ENCODE measurements around the gene TADA2B.
A peak's percentile ranks its signal among the peaks of the same experiment; 100 is the strongest.

TADA2B gene

GRCh38 chr4:7041801-7042502 is 1.2 kb upstream of the TADA2B start:
- DNase-seq: no peak

DNA sequence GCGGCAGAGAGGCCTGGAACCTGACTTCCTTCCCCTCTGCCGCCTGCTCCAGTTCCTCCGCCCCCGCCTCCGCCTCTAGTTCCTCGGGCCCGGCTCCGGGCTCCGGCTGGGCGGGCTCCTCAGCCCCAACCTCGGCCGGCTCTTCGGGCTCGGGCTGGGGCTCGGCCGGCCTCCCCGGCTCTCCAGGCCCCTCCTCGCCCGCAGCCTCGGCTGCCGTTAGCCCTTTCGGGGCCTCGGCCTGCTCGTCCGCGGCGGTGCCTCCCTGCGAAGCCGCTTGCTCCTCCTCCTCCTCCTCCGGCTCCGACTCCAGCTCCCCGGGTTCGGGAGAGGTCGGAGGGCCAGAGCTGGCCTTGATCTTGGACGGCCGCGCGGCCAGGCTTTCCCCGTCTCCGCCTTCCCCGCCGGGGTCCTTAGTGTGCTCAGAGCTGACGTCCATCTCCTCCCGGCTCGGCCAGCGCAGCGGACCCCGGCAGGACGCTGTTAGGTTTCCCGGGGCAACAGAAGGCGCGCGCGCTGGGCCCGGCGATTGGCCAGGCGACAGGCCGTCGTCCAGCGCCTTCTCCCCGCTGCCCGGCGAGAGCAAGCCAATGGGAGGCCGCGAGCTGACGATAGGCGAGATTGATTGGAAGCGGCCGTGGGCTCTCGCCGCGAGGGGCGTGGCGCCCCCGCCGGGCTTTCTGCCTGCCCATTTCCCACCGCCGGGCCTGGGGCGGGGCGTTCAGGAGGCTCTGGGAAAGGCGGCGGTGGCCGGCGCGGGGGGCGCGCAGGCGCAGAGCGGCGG is 479 bp upstream of the TADA2B start:
- DNase-seq: peak; percentile 94

- DNase-seq: no peak
These were observed 1.2 kb downstream of the TADA2B start for GRCh38 chr4:7044137-7044930.

DNA sequence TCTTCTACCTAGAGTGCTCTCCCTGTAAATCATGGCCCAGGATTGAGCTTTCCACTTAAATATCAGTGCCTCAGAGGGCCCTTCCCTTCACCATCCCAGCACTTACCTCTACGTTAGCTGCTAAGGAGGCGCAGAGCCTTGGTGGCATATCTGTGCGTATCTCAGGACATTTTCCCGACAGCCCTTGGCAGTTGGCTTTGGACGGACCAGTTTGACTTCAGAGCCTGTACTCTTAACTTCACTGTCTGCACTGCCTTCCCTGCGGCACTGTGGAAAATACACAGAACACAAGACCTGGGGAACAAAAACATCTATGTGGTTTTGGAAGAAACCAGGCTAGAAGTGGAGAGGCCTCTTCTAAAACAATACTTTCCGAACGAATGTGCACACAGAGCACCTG is 2.4 kb downstream of the TADA2B start:
- DNase-seq: no peak

DNA sequence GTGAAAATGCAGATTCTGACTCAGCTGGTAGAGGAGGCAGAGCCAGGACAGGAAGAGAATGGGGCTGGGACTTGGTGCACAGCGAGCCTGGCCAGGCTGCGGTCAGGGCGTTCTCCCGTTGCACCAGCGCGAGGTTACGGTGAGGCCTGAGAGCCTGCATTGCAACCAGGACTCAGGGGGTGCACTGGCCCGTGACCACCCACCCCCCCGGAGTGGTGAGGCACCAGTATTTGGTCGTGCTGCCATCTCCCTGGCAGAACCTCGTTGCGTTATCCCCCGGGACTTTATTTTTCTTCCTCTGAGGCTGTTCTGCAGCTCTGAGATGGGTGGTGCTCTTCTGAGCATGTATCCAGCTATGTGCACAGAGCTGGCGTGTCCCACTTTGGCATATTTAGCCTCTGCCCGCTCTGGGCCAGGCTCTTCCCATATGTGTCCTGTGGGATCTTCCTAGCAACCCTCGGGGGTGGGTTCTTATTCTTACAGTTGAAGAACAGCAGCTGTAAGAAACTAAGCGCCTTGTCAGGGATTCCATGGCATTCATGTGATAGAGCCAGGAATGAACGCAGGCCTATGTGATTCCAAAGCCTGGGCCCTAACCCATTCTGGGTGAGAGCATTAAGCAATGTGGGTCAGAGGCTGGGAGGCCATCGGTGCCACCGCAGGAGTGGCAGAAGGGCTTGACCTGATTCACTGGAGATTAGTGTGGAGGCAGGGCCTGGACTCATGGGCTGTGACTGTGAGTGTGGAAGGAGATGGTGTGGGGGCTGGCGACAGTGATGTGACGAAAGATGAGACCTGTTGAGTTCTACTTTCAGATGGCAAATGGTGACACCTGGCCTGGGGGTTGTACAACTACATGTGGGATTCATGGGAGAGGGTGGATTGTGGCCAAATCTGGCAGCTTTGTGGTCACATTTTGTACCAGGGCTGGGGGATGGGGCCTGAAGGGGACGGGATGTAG is 3.1 kb downstream of the TADA2B start:
- no peak for DNase-seq

DNA sequence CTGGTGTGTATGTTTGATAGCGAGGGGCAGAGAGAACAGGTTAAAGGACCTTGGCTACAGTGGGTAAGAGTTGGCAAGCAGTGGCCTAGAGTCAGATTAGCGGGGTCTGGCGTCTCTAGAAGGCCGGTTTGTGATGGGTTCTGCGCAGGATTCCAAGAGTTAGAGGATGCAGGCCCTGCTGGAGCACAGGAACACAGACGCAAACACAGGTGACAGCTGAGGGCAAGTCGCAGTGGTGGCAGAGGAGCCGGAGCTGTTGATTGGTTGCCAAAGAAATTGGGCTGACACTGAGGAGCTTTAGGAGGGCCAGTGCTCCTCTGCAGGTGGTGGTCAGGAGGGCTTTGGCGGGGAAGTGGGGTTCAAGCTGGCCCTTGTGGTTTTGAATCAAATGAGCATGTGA is 3.8 kb downstream of the TADA2B start:
- DNase-seq: no peak

- DNase-seq: no peak
These were observed 5.5 kb downstream of the TADA2B start for GRCh38 chr4:7048642-7049041.

DNA sequence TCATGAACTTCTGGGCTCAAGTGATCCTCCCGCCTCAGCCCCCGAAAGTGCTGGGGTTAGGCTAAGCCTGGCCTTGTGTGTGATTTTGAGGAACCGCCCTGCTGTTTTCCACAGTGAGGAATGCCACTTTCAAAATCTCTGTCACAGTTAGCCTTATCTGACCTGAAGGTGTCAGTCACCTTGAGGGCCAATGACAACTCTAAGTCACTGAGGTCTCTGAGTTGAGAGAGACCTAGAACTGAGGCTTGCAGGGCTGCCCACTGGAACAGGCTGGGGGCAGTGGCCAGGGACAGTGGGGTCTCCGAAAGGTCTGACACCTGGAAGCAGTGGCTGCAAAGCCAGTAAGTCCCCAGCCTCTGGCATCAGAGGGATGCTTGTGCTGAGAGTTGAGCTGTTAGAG is 6.1 kb downstream of the TADA2B start:
- DNase-seq: no peak

DNA sequence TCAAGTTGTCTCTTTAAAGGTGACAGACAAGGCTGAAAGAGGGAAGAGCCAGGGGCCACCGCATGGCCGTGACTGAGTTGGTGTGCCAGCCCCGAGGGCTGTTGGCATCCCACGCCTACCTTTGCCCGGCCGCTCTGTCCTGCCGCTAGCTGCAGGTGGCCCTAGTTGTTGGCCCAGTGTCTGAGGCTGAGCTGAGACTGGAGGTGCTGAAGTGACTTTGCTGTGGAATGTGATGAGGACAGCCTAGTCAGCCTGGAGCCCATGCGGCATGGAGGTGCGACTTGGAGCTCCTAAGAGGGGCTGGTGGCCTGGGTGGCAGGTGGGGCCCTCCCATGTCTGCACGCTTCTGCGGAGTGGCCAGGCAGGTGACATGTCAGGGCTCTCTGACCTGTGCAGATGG is 6.6 kb downstream of the TADA2B start:
- no peak for DNase-seq

DNA sequence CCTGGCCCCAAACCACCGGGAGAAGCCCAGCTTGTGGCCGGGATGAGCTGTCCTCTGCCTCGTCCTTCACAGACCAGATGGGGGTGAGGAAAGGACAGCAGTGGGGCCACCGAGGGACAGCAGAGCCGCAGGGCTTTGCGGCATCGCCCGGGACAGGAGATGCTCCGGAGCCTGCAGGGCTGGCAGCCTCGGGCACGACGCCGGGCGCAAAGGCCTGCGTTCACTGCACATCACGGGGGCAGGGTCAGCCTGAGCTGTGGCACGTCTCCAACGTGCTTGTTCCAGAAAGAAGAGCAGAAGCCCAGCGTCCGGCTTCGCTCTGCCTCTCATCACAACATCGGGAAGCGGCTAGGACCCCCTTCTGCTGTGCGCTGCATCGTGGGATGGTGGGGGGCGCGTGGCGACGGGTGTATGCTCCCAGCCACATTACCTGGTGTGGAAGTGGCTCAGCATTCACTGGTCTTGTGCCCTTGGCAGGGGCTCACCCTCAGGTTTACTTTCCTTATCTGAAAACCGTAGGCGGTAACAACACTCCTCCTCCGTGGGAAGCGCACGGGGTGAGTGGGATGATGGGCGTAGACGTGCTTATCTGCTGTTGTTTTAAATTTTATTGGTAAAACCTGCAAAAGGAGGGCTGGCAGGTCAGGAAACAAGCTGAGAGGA is 7.4 kb downstream of the TADA2B start:
- no peak for DNase-seq

GRCh38 chr4:7051144-7051495 is 7.9 kb downstream of the TADA2B start:
- DNase-seq: no peak

GRCh38 chr4:7051905-7052304 is 8.7 kb downstream of the TADA2B start:
- no peak for DNase-seq

DNA sequence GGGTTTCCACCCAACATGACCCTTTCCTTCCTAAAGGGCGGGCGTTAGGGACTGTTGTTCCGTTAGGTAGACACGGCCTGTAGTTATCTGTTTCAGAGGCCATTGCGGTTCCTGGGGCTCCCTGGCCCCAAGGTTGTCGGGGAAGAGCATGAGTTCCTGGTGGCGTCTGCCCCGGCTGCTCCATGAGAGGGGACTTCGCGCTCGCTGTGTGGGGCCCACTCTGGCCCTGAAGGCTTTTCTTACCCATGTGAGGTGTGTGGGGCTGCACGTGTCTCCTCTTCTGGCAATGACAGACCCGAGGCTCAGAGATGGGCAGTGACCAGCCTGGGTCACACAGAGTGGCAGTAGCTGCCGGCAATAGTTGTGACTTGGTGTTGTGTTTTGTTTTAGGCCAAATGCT is 9.1 kb downstream of the TADA2B start:
- DNase-seq: no peak

- no peak for DNase-seq
These were observed 9.9 kb downstream of the TADA2B start for GRCh38 chr4:7052923-7053715.

DNA sequence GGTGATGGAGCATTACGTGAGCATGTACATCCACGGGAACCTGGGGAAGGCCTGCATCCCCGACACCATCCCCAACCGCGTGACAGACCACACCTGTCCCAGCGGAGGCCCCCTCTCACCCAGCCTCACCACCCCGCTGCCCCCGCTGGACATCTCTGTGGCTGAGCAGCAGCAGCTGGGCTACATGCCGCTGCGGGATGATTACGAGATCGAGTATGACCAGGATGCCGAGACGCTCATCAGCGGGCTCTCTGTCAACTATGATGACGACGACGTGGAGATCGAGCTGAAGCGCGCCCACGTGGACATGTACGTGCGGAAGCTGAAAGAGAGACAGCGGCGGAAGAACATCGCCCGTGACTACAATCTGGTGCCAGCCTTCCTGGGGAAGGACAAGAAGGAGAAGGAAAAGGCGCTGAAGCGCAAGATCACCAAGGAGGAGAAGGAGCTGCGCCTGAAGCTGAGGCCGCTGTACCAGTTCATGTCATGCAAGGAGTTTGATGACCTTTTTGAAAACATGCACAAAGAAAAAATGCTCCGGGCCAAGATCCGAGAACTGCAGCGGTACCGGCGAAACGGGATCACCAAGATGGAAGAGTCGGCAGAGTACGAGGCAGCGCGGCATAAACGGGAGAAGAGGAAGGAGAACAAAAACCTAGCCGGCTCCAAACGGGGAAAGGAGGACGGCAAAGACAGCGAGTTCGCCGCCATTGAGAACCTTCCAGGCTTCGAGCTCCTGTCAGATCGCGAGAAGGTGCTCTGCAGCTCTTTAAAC is 11.1 kb downstream of the TADA2B start:
- DNase-seq: no peak

- no peak for DNase-seq
These were observed 12.2 kb downstream of the TADA2B start for GRCh38 chr4:7055111-7055989.

DNA sequence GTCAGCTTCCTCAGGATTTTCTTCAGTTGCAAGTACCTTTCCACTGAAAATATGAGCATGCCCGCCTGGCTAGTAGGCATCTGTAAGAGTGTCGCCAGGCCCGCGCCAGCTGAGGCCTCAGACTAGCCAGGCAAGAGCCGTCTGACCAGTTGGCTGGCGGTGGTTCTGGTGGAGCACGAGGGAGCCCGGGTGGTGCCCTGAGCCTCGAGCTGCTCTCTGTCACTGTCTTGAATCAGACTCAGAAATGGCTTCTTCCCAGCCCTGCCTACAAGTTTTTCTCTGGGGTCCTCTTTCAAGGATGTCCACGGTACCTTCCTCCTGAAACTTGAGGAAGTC is 12.8 kb downstream of the TADA2B start:
- no peak for DNase-seq

GRCh38 chr4:7058792-7059191 is 15.6 kb downstream of the TADA2B start:
- no peak for DNase-seq

DNA sequence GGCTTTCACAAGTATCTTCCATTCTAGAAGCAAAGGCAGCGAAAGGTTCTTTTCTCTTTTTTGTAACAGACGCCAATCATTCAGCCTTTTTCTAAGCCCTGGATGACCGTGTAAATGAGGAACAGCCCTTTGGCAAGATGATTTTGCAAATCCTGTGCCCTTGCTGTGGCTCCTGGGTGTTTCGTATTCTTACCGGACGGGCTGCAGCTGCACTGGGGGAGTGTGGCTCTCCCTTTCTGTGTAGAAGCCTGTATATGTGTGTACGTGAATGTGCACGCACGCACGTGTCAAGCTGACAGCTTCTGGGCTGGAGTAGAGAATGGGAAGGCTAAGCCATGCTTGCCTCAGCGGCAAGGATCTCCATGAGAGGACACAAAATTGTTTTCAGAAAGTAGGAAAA is 16.5 kb downstream of the TADA2B start:
- DNase-seq: no peak

Measured in GOT3 (cell line).